OCI-LY3 (cell line): Measurements from ENCODE around the gene MMP3.

Source experiments
- H2AFZ ChIP-seq: fragments of 200-600, 300-600 bp; shearing (Covaris generic); 2 replicates; pipeline ENCODE4 v1.6.0; 2014; ENCODE audit warnings: antibody characterized with exemption, low read depth, low read length
- H3K27ac ChIP-seq: fragments of 200-600, 300-600 bp; sonication (generic); 2 replicates; pipeline ENCODE4 v1.5.1; 2014; ENCODE audit warnings: mild to moderate bottlenecking, low read length, moderate library complexity, mixed read lengths
- H3K27me3 ChIP-seq: fragments of 200-600, 300-600 bp; sonication (generic); 2 replicates; pipeline ENCODE4 v1.6.1; 2014; ENCODE audit warnings: low read depth, low read length, mixed read lengths
- H3K36me3 ChIP-seq: fragments of 200-600, 300-600 bp; sonication (generic); replicated peaks from 2 replicates; pipeline ENCODE3; 2014; ENCODE audit warnings: low read depth, low read length, mixed read lengths
- H3K4me1 ChIP-seq: fragments of 300-600, 200-600 bp; sonication (generic); 2 replicates; pipeline ENCODE4 v1.6.1; 2014; ENCODE audit warnings: low read length, mixed read lengths
- H3K4me2 ChIP-seq: fragments of 200-600, 300-600 bp; sonication (generic); 2 replicates; pipeline ENCODE4 v1.6.1; 2014; ENCODE audit warnings: low read length, mixed read lengths
- H3K4me3 ChIP-seq: fragments of 300-600, 200-600 bp; sonication (generic); 2 replicates; pipeline ENCODE4 v1.5.1; 2014; ENCODE audit warnings: antibody characterized with exemption, mild to moderate bottlenecking, low read length, moderate library complexity
- H3K79me2 ChIP-seq: fragments of 300-600, 200-600 bp; shearing (Covaris generic); 2 replicates; pipeline ENCODE4 v1.6.1; 2014; ENCODE audit warnings: mild to moderate bottlenecking, low read length, mixed read lengths
- H3K9ac ChIP-seq: fragments of 300-600, 200-600 bp; shearing (Covaris generic); 2 replicates; pipeline ENCODE4 v1.6.0; 2014; ENCODE audit warnings: mild to moderate bottlenecking, low read length, moderate library complexity
- H3K9me3 ChIP-seq: fragments of 200-600, 300-600 bp; shearing (Covaris generic); 2 replicates; pipeline ENCODE4 v1.6.1; 2014; ENCODE audit warnings: low read length, mixed read lengths; ENCODE audit not compliant: insufficient read depth
- H4K20me1 ChIP-seq: fragments of 200-600, 300-600 bp; sonication (generic); 2 replicates; pipeline ENCODE4 v1.6.1; 2016; ENCODE audit warnings: low read length, mixed read lengths; ENCODE audit not compliant: insufficient read depth
- CTCF ChIP-seq: fragments of 200-600, 300-600 bp; sonication (generic); IDR thresholded peaks from 2 replicates; pipeline ENCODE4 v1.5.1; 2014; ENCODE audit warnings: antibody characterized with exemption, low read length, low read depth
- EZH2phosphoT487 ChIP-seq: fragments of 200-600 bp; shearing (Covaris generic); IDR thresholded peaks from 2 replicates; pipeline ENCODE4 v1.6.1; 2018; ENCODE audit warnings: antibody characterized with exemption, mixed run types, low read depth

The MMP3 gene

GRCh38 chr11:102840018-102840417, 3.4 kb downstream of the MMP3 start:
- TF ChIP-seq CTCF (no peak), EZH2phosphoT487 (no peak)
- H3K27me3 ChIP-seq, result peaks cover 4% of the 10 kb centered on the region; the same call in 1 of the 2 replicates
- H3K9me3 ChIP-seq, result no peaks in the 10 kb centered on the region
- no peak overlapping the region for H3K4me2 ChIP-seq
- no peaks in the 10 kb centered on the region for H3K36me3 ChIP-seq
- no peak overlapping the region for H3K9ac ChIP-seq
- no peak overlapping the region for H2AFZ ChIP-seq
- H4K20me1 ChIP-seq, result no peaks in the 10 kb centered on the region
- no peak overlapping the region for H3K4me3 ChIP-seq
- H3K79me2 ChIP-seq, result no peaks in the 10 kb centered on the region
- no peaks in the 10 kb centered on the region for H3K4me1 ChIP-seq
- H3K27ac ChIP-seq, result no peak overlapping the region

- no peak overlapping the region for H3K4me2 ChIP-seq
- H3K36me3 ChIP-seq, result no peaks in the 10 kb centered on the region
- H3K9me3 ChIP-seq, result no peaks in the 10 kb centered on the region
- no peak overlapping the region for H3K9ac ChIP-seq
- no peaks in the 10 kb centered on the region for H3K79me2 ChIP-seq
- H3K4me3 ChIP-seq, result no peak overlapping the region
- H4K20me1 ChIP-seq, result no peaks in the 10 kb centered on the region
- no peak overlapping the region for H3K27ac ChIP-seq
- no peaks in the 10 kb centered on the region for H3K4me1 ChIP-seq
- H2AFZ ChIP-seq, result no peak overlapping the region
- TF ChIP-seq EZH2phosphoT487 (no peak), CTCF (no peak)
- H3K27me3 ChIP-seq, result no peaks in the 10 kb centered on the region
Measured at GRCh38 chr11:102837646-102838045, 5.8 kb downstream of the MMP3 start.

- Histone ChIP-seq H3K36me3 (no peaks in the 10 kb centered on the region), H3K27me3 (no peaks in the 10 kb centered on the region), H3K9me3 (no peaks in the 10 kb centered on the region), H2AFZ (no peak overlapping the region), H3K4me2 (no peak overlapping the region), H4K20me1 (no peaks in the 10 kb centered on the region), H3K4me3 (no peak overlapping the region), H3K27ac (no peak overlapping the region), H3K79me2 (no peaks in the 10 kb centered on the region), H3K4me1 (no peaks in the 10 kb centered on the region), H3K9ac (no peak overlapping the region)
- TF ChIP-seq EZH2phosphoT487 (no peak), CTCF (no peak)
Measured at GRCh38 chr11:102837156-102837555, 6.3 kb downstream of the MMP3 start.

- Histone ChIP-seq H3K36me3 (no peaks in the 10 kb centered on the region), H3K27ac (no peak overlapping the region), H3K9ac (no peak overlapping the region), H3K27me3 (no peaks in the 10 kb centered on the region), H3K4me3 (no peak overlapping the region), H4K20me1 (no peaks in the 10 kb centered on the region), H3K79me2 (no peaks in the 10 kb centered on the region), H2AFZ (no peak overlapping the region), H3K9me3 (no peaks in the 10 kb centered on the region), H3K4me1 (no peaks in the 10 kb centered on the region), H3K4me2 (no peak overlapping the region)
- TF ChIP-seq EZH2phosphoT487 (no peak), CTCF (no peak)
Measured at GRCh38 chr11:102836290-102836875, 7.0 kb downstream of the MMP3 start.
